Upper lobe of left lung (tissue), 4 donors: ENCODE data around the gene MAN2A1.

Experiments used
- CTCF ChIP-seq, 6 experiments: fragments of 450-650 bp in 4 of 6; fragments of 200-600 bp in 2 of 6; sonication (generic) in 2 of 6; IDR thresholded peaks; one replicate each; pipeline ENCODE4 v1.5.1; 2016 to 2019; ENCODE audit warnings: antibody characterized with exemption in 6 of 6
- EP300 ChIP-seq, 4 donors: sonication (generic); formaldehyde crosslinking; IDR thresholded peaks; one replicate each; pipeline ENCODE4 v1.5.1; 2017; ENCODE audit warnings: antibody characterized with exemption in 4 of 4, control low read depth in 2 of 4
- POLR2A ChIP-seq, 4 donors: fragments of 450-650 bp; IDR thresholded peaks; one replicate each; pipeline ENCODE4 v1.5.1; 2016 to 2017; ENCODE audit warnings: antibody characterized with exemption in 4 of 4, mild to moderate bottlenecking in 2 of 4

GRCh38 chr5:109695005-109695926 lies 5.5 kb downstream of the MAN2A1 start:
- no peak for TF ChIP-seq POLR2A (IDR thresholded peaks at IDR 0.05)
- no peak for TF ChIP-seq EP300 (IDR thresholded peaks at IDR 0.05)
- no peak for TF ChIP-seq CTCF (IDR thresholded peaks at IDR 0.05)
